Mucosa of descending colon (tissue), 3 donors: ENCODE data around the gene BPIFB2. TPM values are rescaled to one million over a fixed set of nuclear protein-coding genes. Genes with fewer than 3 reads are reported as not detected.

Experiments
- ATAC-seq: fragments of 200-7000 bp; cut with Tn5 transposase; one replicate; pipeline ENCODE4 v1.9.1; 2020; ENCODE audit warnings: mild to moderate bottlenecking, moderate library complexity
- DNase-seq, 3 donors: peaks; one replicate each; pipeline ENCODE4 v3.0.0-alpha.2; 2020
- H3K36me3 ChIP-seq: fragments of 200-600 bp; one replicate; pipeline ENCODE4 v1.8.0; 2021; ENCODE audit warnings: low read depth, mild to moderate bottlenecking
- H3K4me1 ChIP-seq: fragments of 200-600 bp; one replicate; pipeline ENCODE4 v1.8.0; 2021; ENCODE audit warnings: low read depth, mild to moderate bottlenecking
- H3K4me3 ChIP-seq: fragments of 200-600 bp; one replicate; pipeline ENCODE4 v1.8.0; 2021; ENCODE audit warnings: mild to moderate bottlenecking
- H3K9me3 ChIP-seq: fragments of 200-600 bp; one replicate; pipeline ENCODE4 v1.8.0; 2021; ENCODE audit warnings: mild to moderate bottlenecking
- intact Hi-C, 2 donors: fragments of 100-400 bp; cut with DNase I in 1 of 2; cut with micrococcal nuclease in 1 of 2; formaldehyde crosslinking; loops; one replicate each; pipeline versions ENCODE4 v1.11.0 to v1.11.1; 2022; cut with DNase I, micrococcal nuclease
- total RNA-seq, 3 donors: library from RNA; stranded (reverse); fragmentation: NEBNext Ultra II Directional in 2 of 3; extraction: Animal tissue kit (Norgen Biotek cat#: 25700) in 2 of 3; gene quantifications; one replicate each; pipeline versions ENCODE4 v1.2.1 to v1.2.4, GENCODE V29; 2021 to 2023
- TF ChIP-seq, protein P1 (sequence below): fragments of 200-600 bp; IDR thresholded peaks from one replicate; pipeline ENCODE4 v1.8.0; 2022; ENCODE audit warnings: antibody characterized with exemption, mild to moderate bottlenecking
- donor health status: DM: no; HTN: no; CAD: no; lungs with moderate emphysema.
- donor health status: DM: no; HTN: no; CAD: no.
- donor health status: DM: no; HTN: yes; CAD: no.

The BPIFB2 gene
- total RNA-seq, 3 donors from 2014 or later, result not detected

DNA sequence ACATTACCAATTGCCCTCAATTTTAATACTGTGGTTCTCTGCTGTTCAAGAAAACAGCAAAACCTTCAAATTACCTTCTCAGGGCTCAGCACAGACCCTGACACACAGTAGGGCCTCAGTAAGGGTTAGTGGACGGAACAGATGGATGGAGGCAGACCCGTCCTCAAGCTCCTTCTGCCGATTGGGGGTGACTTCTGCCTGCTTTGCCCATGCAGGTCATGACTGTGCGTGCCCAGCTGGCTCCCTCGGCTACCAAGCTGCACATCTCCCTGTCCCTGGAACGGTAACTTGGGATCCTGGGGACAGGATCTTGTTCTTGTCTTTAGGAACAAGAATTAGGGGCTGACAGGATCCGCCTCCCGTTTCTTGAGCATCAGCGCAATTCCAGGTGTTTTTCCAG is 62.2 kb downstream of the BPIFB2 start:
- DNase-seq (no peak), ATAC-seq (no peak)
- Histone ChIP-seq H3K4me1 (no peaks in the 10 kb centered on the region), H3K4me3 (no peak overlapping the region), H3K36me3 (no peaks in the 10 kb centered on the region), H3K9me3 (no peaks in the 10 kb centered on the region)
- TF ChIP-seq, protein P1, sequence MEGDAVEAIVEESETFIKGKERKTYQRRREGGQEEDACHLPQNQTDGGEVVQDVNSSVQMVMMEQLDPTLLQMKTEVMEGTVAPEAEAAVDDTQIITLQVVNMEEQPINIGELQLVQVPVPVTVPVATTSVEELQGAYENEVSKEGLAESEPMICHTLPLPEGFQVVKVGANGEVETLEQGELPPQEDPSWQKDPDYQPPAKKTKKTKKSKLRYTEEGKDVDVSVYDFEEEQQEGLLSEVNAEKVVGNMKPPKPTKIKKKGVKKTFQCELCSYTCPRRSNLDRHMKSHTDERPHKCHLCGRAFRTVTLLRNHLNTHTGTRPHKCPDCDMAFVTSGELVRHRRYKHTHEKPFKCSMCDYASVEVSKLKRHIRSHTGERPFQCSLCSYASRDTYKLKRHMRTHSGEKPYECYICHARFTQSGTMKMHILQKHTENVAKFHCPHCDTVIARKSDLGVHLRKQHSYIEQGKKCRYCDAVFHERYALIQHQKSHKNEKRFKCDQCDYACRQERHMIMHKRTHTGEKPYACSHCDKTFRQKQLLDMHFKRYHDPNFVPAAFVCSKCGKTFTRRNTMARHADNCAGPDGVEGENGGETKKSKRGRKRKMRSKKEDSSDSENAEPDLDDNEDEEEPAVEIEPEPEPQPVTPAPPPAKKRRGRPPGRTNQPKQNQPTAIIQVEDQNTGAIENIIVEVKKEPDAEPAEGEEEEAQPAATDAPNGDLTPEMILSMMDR, result no peak
- intact Hi-C loops, result no loop called here

DNA sequence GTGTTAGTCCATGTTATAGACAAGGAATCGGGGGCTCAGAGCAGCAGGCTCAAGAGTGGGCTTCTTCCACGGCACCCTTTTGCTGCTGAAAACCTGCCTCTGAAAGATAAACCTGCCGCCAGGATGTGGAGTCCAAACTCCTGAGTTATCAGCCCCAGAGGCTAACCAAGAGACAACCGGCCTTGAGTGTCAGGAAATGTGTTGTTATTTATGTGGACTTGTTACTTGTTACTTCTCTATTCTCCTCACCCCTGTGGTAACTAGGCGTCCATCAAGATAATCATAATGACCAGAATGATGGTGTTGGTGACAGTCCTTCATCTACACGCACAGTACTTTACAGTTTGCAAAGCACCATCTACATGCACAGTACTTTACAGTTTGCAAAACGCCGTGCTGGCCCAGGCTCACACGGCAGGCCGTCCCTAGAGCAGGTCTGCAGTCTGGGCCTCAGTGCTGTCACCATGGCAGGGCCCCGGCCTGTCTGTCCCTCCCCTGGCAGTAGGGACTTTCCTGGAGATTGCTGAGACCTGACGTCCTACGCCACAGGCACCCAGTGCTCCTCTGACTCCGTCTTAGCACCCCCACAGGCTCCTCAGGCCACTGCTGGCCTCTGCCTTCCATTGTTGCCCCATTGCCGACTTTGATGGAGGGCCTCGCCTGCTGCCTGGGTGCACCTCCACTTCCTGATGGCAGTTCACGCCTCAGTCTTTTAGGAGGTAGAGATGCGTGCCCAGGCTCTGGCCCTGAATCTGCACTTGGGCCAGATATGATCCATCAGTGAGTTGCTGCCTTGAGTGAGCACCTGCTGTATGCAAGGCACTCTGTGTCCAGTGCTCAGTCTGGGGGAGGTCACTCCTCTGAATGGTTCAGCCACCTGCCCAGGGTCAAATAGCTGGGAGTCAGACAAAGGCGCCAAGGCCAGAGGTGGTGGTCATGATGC is 62.9 kb downstream of the BPIFB2 start:
- Histone ChIP-seq H3K4me1 (no peaks in the 10 kb centered on the region), H3K36me3 (no peaks in the 10 kb centered on the region), H3K4me3 (no peak overlapping the region), H3K9me3 (no peaks in the 10 kb centered on the region)
- ATAC-seq (no peak), DNase-seq (no peak)
- TF ChIP-seq, protein P1, result no peak
- intact Hi-C loops, result no loop called here

DNA sequence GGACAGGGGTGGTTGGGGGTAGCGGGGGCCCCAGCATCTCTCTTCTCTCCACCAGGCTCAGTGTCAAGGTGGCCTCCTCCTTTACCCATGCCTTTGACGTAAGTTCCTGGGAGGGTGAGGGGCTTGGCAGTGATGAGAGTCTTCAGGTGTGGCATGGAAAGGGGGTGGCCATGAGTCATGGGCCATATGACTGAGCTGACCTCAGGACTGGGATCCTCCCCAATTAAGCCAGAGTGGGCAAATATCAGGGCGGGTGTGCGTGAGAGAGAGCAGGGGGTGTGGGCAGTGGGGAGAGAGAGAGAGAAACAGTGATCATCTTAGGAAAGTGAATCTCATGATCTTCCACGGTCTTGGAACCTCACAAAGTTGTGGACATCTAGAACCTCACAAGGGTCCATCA is 63.7 kb downstream of the BPIFB2 start:
- TF ChIP-seq, protein P1, result no peak
- Histone ChIP-seq H3K9me3 (no peaks in the 10 kb centered on the region), H3K4me3 (no peak overlapping the region), H3K4me1 (no peaks in the 10 kb centered on the region), H3K36me3 (no peaks in the 10 kb centered on the region)
- ATAC-seq (no peak), DNase-seq (no peak)
- intact Hi-C loops, result no loop called here

DNA sequence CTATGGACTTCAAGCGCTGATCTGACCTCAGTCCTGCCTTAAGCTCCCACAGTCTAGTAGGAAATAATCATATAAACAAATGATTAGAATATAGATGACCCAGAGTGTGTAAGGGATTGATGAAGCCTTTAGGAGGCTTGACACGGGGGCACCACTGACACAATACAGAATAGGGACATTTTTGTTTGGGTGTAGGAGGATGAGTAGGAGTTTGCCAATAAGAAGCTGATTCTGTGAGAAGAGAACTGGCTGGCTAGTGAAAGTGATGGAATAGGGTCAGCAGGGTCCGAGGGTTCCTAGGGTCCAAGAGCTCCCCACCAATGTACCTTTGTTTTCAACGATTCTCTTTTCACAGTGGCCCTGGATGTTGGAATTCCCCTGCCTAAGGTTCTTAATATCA is 64.9 kb downstream of the BPIFB2 start:
- no peak for ATAC-seq
- Histone ChIP-seq H3K9me3 (no peaks in the 10 kb centered on the region), H3K36me3 (no peaks in the 10 kb centered on the region), H3K4me1 (no peaks in the 10 kb centered on the region), H3K4me3 (no peak overlapping the region)
- intact Hi-C loops, result no loop called here
- DNase-seq, result no peak
- TF ChIP-seq, protein P1, result no peak

DNA sequence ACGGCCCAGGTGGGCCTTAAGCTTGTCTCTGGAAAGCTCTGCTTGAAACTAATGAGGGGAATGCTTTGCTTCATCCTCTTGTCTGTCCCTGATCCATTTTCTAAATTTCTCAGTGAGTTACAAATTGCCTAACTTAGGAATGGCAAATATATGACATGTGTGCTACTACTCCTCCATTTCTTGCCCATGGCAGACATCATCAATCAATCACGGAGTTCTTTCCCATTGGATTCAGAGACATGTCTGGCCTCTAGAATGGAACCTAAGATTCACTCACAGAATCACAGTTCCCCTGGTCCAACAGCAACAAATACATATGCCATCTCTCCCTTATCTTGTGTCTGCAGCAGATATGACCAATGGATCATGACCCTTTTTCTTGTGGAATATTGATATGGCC is 65.3 kb downstream of the BPIFB2 start:
- H3K9me3 ChIP-seq, result no peaks in the 10 kb centered on the region
- TF ChIP-seq, protein P1, result no peak
- H3K36me3 ChIP-seq, result no peaks in the 10 kb centered on the region
- no peak for ATAC-seq
- H3K4me3 ChIP-seq, result no peak overlapping the region
- no peak for DNase-seq
- H3K4me1 ChIP-seq, result no peaks in the 10 kb centered on the region
- intact Hi-C loops, result no loop called here

Other genes starting within 250 kb of the BPIFB2 start
- gene DNMT3B, start 245.3 kb upstream of the BPIFB2 start, total RNA-seq, result 1 to 10 TPM in 2 of 3 donors, under 1 TPM in 1; 0.95 to 1.3 (median 1.2) TPM
- 100 to 1,000 TPM in 1 of 3 donors, 10 to 100 TPM in 2; 66.9 to 142 (median 85.9) TPM for gene MAPRE1, start 187.8 kb upstream of the BPIFB2 start, total RNA-seq
- under 1 TPM in 2 of 3 donors, not detected in 1; 0.17 to 0.66 TPM for gene EFCAB8, start 148.8 kb upstream of the BPIFB2 start, total RNA-seq
- gene SUN5, start 3.3 kb upstream of the BPIFB2 start, total RNA-seq, result not detected
- gene BPIFB6, start 23.9 kb downstream of the BPIFB2 start, total RNA-seq, result not detected
- gene BPIFB3, start 46.2 kb downstream of the BPIFB2 start, total RNA-seq, result not detected
- gene BPIFB4, start 71.9 kb downstream of the BPIFB2 start, total RNA-seq, result not detected
- gene BPIFA2, start 160.5 kb downstream of the BPIFB2 start, total RNA-seq, result not detected
- gene BPIFA3, start 209.6 kb downstream of the BPIFB2 start, total RNA-seq, result not detected
- gene BPIFA1, start 228.3 kb downstream of the BPIFB2 start, total RNA-seq, result not detected